ENCODE measurements around the gene TGM3.

DNA sequence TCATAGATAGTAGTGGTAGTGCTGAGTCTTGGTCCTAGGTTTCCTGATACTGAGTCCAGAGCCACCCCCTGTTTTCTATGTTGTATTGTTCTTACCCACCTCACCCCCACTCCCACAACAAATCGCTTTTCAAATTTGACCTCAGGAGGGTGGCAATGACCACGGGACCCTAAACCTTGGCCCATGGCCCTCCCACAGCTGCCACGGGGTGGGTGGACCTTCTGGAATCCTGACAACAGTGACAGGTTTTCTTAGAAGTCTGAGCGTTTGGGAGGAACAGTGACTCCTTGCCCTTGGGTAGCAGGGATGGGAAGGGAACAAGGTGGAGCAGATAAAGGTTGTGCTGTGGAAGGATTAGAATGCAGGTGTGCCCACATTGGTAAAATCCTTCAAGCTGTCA lies 36.9 kb downstream of the TGM3 start:
- TF ChIP-seq, protein P1, sequence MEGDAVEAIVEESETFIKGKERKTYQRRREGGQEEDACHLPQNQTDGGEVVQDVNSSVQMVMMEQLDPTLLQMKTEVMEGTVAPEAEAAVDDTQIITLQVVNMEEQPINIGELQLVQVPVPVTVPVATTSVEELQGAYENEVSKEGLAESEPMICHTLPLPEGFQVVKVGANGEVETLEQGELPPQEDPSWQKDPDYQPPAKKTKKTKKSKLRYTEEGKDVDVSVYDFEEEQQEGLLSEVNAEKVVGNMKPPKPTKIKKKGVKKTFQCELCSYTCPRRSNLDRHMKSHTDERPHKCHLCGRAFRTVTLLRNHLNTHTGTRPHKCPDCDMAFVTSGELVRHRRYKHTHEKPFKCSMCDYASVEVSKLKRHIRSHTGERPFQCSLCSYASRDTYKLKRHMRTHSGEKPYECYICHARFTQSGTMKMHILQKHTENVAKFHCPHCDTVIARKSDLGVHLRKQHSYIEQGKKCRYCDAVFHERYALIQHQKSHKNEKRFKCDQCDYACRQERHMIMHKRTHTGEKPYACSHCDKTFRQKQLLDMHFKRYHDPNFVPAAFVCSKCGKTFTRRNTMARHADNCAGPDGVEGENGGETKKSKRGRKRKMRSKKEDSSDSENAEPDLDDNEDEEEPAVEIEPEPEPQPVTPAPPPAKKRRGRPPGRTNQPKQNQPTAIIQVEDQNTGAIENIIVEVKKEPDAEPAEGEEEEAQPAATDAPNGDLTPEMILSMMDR (IDR thresholded peaks at IDR 0.05) = no peak
- no peak for TF ChIP-seq ZFX (IDR thresholded peaks at IDR 0.05; ENCODE audit: borderline replicate concordance)
